ENCODE data around the gene PTP4A2. TPM values are rescaled to one million over a fixed set of nuclear protein-coding genes. Genes with fewer than 3 reads are reported as not detected.

PTP4A2 gene
- polyA plus RNA-seq, 3 donors: 227 to 501 (median 294) TPM

DNA sequence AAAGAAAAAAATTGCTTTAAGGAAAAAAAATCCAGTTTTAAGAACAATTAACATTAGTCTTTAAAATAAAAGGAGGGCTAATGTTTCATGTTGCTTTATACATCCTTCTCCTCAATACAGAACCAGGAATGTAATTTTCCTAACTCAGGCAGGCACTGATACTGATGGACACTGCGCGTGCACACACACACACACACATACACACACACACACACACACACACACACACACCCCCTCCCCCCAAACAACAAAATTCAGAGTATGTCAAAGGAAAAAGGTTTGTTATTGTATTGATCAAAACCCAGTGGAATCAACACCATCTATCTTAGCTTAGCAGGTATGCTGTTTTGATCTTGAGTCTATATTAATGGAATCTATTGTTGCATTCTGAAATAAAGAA lies 31.6 kb downstream of the PTP4A2 start:
- Histone ChIP-seq H4K20me1 (ENCODE audit: insufficient read depth, low read length) (peaks cover 71% of the 10 kb centered on the region), H3K9ac (ENCODE audit: insufficient read depth, low read length, poor library complexity, severe bottlenecking) (no peak overlapping the region), H3K9me3 (replicated peaks in 1 of 2; ENCODE audit: control insufficient read depth in 1 of 2, insufficient read depth in 1 of 2, low read length in 2 of 2) (no peaks in the 10 kb centered on the region), H3K27me3 (ENCODE audit: control insufficient read depth in 2 of 2, insufficient read depth in 2 of 2, low read length in 2 of 2) (no peaks in the 10 kb centered on the region), H3K4me1 (ENCODE audit: control insufficient read depth in 1 of 2, insufficient read depth in 2 of 2, low read length in 2 of 2) (peaks cover 56 to 67% of the 10 kb centered on the region in 2 donors), H2AFZ (ENCODE audit: insufficient read depth, low read depth, low read length, poor library complexity, severe bottlenecking) (no peak overlapping the region), H3K27ac (ENCODE audit: low read depth in 1 of 2, low read length in 2 of 2) (no peak overlapping the region), H3K79me2 (ENCODE audit: insufficient read depth, low read length) (peaks cover 45% of the 10 kb centered on the region), H3K4me2 (replicated peaks; ENCODE audit: extremely low read depth, low read length, poor library complexity, severe bottlenecking) (no peak overlapping the region), H3K4me3 (replicated peaks in 1 of 3; ENCODE audit: low read depth in 2 of 3, low read length in 3 of 3) (no peak overlapping the region), H3K36me3 (replicated peaks in 1 of 2; ENCODE audit: control insufficient read depth in 1 of 2, insufficient read depth in 2 of 2, low read length in 2 of 2) (peaks cover 43 to 55% of the 10 kb centered on the region in 2 donors)
- H3K9me3 Mint-ChIP-seq: peaks cover 0 to 3% (median 0%) of the 10 kb centered on the region in 7 donors
- H3K36me3 Mint-ChIP-seq: peaks cover 54 to 60% of the 10 kb centered on the region in 2 donors
- H3K4me1 Mint-ChIP-seq: peaks cover 53% of the 10 kb centered on the region
- peak overlapping the region in 4 of 7 donors; percentile 25 to 94 (median 40) for H3K27ac Mint-ChIP-seq
- intact Hi-C loops (cut with micrococcal nuclease): loop anchor here (10.0 kb wide), 2 partner anchors 58 to 92 kb away; partner anchors contain the start of gene SPOCD1 (in 1 of the 2)
- WGBS (ENCODE audit: insufficient coverage): no CpG with 5 or more reads among the region's 2 CpGs
- peaks cover 0 to 2% (median 1%) of the 10 kb centered on the region in 3 donors for H3K27me3 Mint-ChIP-seq (ENCODE audit: low read depth in 3 of 3)
- TF ChIP-seq, protein P1, sequence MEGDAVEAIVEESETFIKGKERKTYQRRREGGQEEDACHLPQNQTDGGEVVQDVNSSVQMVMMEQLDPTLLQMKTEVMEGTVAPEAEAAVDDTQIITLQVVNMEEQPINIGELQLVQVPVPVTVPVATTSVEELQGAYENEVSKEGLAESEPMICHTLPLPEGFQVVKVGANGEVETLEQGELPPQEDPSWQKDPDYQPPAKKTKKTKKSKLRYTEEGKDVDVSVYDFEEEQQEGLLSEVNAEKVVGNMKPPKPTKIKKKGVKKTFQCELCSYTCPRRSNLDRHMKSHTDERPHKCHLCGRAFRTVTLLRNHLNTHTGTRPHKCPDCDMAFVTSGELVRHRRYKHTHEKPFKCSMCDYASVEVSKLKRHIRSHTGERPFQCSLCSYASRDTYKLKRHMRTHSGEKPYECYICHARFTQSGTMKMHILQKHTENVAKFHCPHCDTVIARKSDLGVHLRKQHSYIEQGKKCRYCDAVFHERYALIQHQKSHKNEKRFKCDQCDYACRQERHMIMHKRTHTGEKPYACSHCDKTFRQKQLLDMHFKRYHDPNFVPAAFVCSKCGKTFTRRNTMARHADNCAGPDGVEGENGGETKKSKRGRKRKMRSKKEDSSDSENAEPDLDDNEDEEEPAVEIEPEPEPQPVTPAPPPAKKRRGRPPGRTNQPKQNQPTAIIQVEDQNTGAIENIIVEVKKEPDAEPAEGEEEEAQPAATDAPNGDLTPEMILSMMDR (IDR thresholded peaks at IDR 0.05): no peak
- DNase-seq: no peak
- H3K4me3 Mint-ChIP-seq: no peak overlapping the region

DNA sequence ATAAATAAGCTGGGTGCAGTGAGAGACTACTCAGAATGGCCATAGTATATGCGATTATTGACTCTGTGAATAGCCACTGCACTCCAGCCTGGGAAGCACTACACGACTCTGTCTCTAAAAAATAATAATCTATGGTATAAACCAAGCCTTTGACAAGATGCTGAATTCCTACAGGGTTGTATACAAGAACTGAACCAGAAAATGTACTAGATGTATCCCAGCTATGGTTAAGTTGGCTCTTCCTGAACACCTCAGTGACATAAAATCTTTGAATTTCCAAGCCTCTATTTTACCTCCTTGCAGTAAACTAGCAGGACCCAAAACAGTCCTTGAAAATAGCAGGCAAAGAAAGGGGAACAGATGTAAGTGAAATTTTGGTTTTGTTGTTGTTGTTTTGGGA lies 32.5 kb downstream of the PTP4A2 start:
- H4K20me1 ChIP-seq (ENCODE audit: insufficient read depth, low read length): peaks cover 62% of the 10 kb centered on the region
- Mint-ChIP-seq H3K9me3 (peaks cover 0 to 3% (median 0%) of the 10 kb centered on the region in 7 donors), H3K4me3 (no peak overlapping the region), H3K4me1 (peaks cover 50% of the 10 kb centered on the region), H3K27me3 (ENCODE audit: low read depth in 3 of 3) (peaks cover 1 to 2% (median 2%) of the 10 kb centered on the region in 3 donors), H3K27ac (peak overlapping the region; percentile 86 to 98 (median 97)), H3K36me3 (peaks cover 48 to 51% of the 10 kb centered on the region in 2 donors)
- peak overlapping the region in 1 of 2 donors; percentile 86 for H3K27ac ChIP-seq (ENCODE audit: low read depth in 1 of 2, low read length in 2 of 2)
- H3K9ac ChIP-seq (ENCODE audit: insufficient read depth, low read length, poor library complexity, severe bottlenecking): no peak overlapping the region
- H3K79me2 ChIP-seq (ENCODE audit: insufficient read depth, low read length): peaks cover 36% of the 10 kb centered on the region
- no peaks in the 10 kb centered on the region for H3K27me3 ChIP-seq (ENCODE audit: control insufficient read depth in 2 of 2, insufficient read depth in 2 of 2, low read length in 2 of 2)
- no peak for DNase-seq
- H3K4me1 ChIP-seq (ENCODE audit: control insufficient read depth in 1 of 2, insufficient read depth in 2 of 2, low read length in 2 of 2): peaks cover 54 to 65% of the 10 kb centered on the region in 2 donors
- no peak overlapping the region for H2AFZ ChIP-seq (ENCODE audit: insufficient read depth, low read depth, low read length, poor library complexity, severe bottlenecking)
- H3K4me3 ChIP-seq (replicated peaks in 1 of 3; ENCODE audit: low read depth in 2 of 3, low read length in 3 of 3): no peak overlapping the region
- H3K4me2 ChIP-seq (replicated peaks; ENCODE audit: extremely low read depth, low read length, poor library complexity, severe bottlenecking): no peak overlapping the region
- intact Hi-C loops (cut with micrococcal nuclease): loop anchor here (10.0 kb wide), 2 partner anchors 59 to 91 kb away; partner anchors contain the start of gene SPOCD1 (in 1 of the 2)
- no peaks in the 10 kb centered on the region for H3K9me3 ChIP-seq (replicated peaks in 1 of 2; ENCODE audit: control insufficient read depth in 1 of 2, insufficient read depth in 1 of 2, low read length in 2 of 2)
- TF ChIP-seq, protein P1 (IDR thresholded peaks at IDR 0.05): no peak
- H3K36me3 ChIP-seq (replicated peaks in 1 of 2; ENCODE audit: control insufficient read depth in 1 of 2, insufficient read depth in 2 of 2, low read length in 2 of 2): peaks cover 42 to 49% of the 10 kb centered on the region in 2 donors
- WGBS (ENCODE audit: insufficient coverage): no CpG with 5 or more reads among the region's 2 CpGs

Data from CD14-positive monocyte (primary cell).